NK-92 (cell line): ENCODE measurements around the gene KDM4C.

ENCODE experiments used
- DNase-seq: peaks from one replicate; lab custom pipeline; 2025; ENCODE audit not compliant: unreplicated experiment; lab: John Stamatoyannopoulos, UW

The KDM4C gene

GRCh38 chr9:6965566-6965965, 207.8 kb downstream of the KDM4C start:
- no peak for DNase-seq

GRCh38 chr9:6968271-6968670, 210.5 kb downstream of the KDM4C start:
- no peak for DNase-seq

- no peak for DNase-seq
Measured at GRCh38 chr9:6969805-6970204, 212.0 kb downstream of the KDM4C start.

GRCh38 chr9:6973089-6973488, 215.3 kb downstream of the KDM4C start:
- DNase-seq = no peak

- no peak for DNase-seq
Measured at GRCh38 chr9:6973762-6974161, 216.0 kb downstream of the KDM4C start.

- no peak for DNase-seq
Measured at GRCh38 chr9:6975198-6975597, 217.4 kb downstream of the KDM4C start.

GRCh38 chr9:6977761-6978160, 220.0 kb downstream of the KDM4C start:
- no peak for DNase-seq

GRCh38 chr9:6978591-6978990, 220.8 kb downstream of the KDM4C start:
- DNase-seq = no peak

GRCh38 chr9:6984941-6985578, 227.3 kb downstream of the KDM4C start:
- no peak for DNase-seq

GRCh38 chr9:6986141-6986815, 228.5 kb downstream of the KDM4C start:
- no peak for DNase-seq

GRCh38 chr9:6987381-6987780, 229.6 kb downstream of the KDM4C start:
- DNase-seq = no peak

GRCh38 chr9:6991418-6991817, 233.6 kb downstream of the KDM4C start:
- DNase-seq = no peak

GRCh38 chr9:6996061-6996854, 238.5 kb downstream of the KDM4C start:
- no peak for DNase-seq

GRCh38 chr9:6997330-6997729, 239.6 kb downstream of the KDM4C start:
- no peak for DNase-seq

- no peak for DNase-seq
Measured at GRCh38 chr9:6999794-7000193, 242.0 kb downstream of the KDM4C start.

- DNase-seq = no peak
Measured at GRCh38 chr9:7001571-7001970, 243.8 kb downstream of the KDM4C start.

GRCh38 chr9:7003861-7004260, 246.1 kb downstream of the KDM4C start:
- DNase-seq = no peak

GRCh38 chr9:7006417-7006816, 248.6 kb downstream of the KDM4C start:
- no peak for DNase-seq

- DNase-seq = no peak
Measured at GRCh38 chr9:7008411-7008810, 250.6 kb downstream of the KDM4C start.

GRCh38 chr9:7009065-7009464, 251.3 kb downstream of the KDM4C start:
- DNase-seq = no peak

GRCh38 chr9:7011395-7012067, 253.8 kb downstream of the KDM4C start:
- DNase-seq = no peak

- DNase-seq = no peak
Measured at GRCh38 chr9:7027996-7028395, 270.2 kb downstream of the KDM4C start.
